A549 (cell line): Measurements from ENCODE around the gene TSC2. TPM values are rescaled to one million over a fixed set of nuclear protein-coding genes. Genes with fewer than 3 reads are reported as not detected.

Source experiments
- ATAC-seq, 2 experiments: fragments of 200-7000 bp in 1 of 2; fragments of >200 bp in 1 of 2; cut with Nextera tagmentation in 1 of 2; cut with Tn5 transposase in 1 of 2; 3 replicates each; pipeline versions ENCODE4 v1.8.0 to v1.9.1; 2018 to 2020; ENCODE audit warnings: mild to moderate bottlenecking in 1 of 2, moderate library complexity in 1 of 2
- CTCF ChIA-PET: fragments of 300-600 bp; sonication (Branson Sonifier 250); formaldehyde crosslinking; extraction: SDS; loops from one replicate; lab custom pipeline; 2021; ENCODE audit warnings: antibody characterized with exemption, inconsistent platforms; lab: Yijun Ruan, JAX
- POLR2A ChIA-PET: fragments of 350-600 bp; formaldehyde crosslinking; extraction: SDS; loops from one replicate; lab custom pipeline; 2021; ENCODE audit warnings: antibody characterized with exemption, inconsistent platforms; lab: Yijun Ruan, JAX
- DNase-seq, 2 experiments: peaks; one replicate each; pipeline versions ENCODE4 v3.0.0 to v3.0.0-alpha.2; 2011 to 2016; ENCODE audit warnings: low read depth in 1 of 2, low spot score in 1 of 2
- FAIRE-seq: peaks from 2 replicates; lab custom pipeline; 2011; peaks lifted over from hg19 to GRCh38; lab: Jason Lieb, UNC
- H3K27ac ChIP-seq, 2 experiments: fragments of >200 bp; sonication (Bioruptor Twin); formaldehyde crosslinking; 3 replicates each; pipeline ENCODE4 v1.5.1; 2016 to 2017
- H3K4me1 ChIP-seq: fragments of >200 bp; sonication (Bioruptor Twin); formaldehyde crosslinking; 3 replicates; pipeline ENCODE4 v1.6.1; 2016
- H3K4me2 ChIP-seq: fragments of >200 bp; sonication (Bioruptor Twin); formaldehyde crosslinking; 3 replicates; pipeline ENCODE4 v1.6.1; 2016
- H3K4me3 ChIP-seq: fragments of >200 bp; sonication (Bioruptor Twin); formaldehyde crosslinking; 3 replicates; pipeline ENCODE4 v1.5.1; 2016
- H3K9me3 ChIP-seq: fragments of >200 bp; sonication (Bioruptor Twin); formaldehyde crosslinking; 3 replicates; pipeline ENCODE4 v1.6.1; 2016
- CEBPB ChIP-seq, 2 experiments: fragments of >200 bp in 1 of 2; sonication (Bioruptor Twin) in 1 of 2; formaldehyde crosslinking in 1 of 2; IDR thresholded peaks; 2 replicates each; pipeline ENCODE4 v1.6.1; 2012 to 2016
- E2F6 ChIP-seq: IDR thresholded peaks from 2 replicates; pipeline ENCODE4 v1.6.1; 2012; ENCODE audit warnings: low read depth, borderline replicate concordance
- ELK1 ChIP-seq: fragments of 150-350 bp; IDR thresholded peaks from 2 replicates; pipeline ENCODE4 v1.6.1; 2014; ENCODE audit warnings: low read depth, mild to moderate bottlenecking, low read length
- EP300 ChIP-seq, 2 experiments: fragments of >200 bp; sonication (Bioruptor Twin); formaldehyde crosslinking; IDR thresholded peaks; 2 replicates in 1 of 2; 3 replicates in 1 of 2; pipeline ENCODE4 v1.6.1; 2016 to 2017
- FOSL2 ChIP-seq, 2 experiments: fragments of 450-650 bp in 1 of 2; fragments of >200 bp in 1 of 2; sonication (Bioruptor Twin) in 1 of 2; formaldehyde crosslinking; IDR thresholded peaks; 2 replicates each; pipeline versions ENCODE4 v1.5.0 to v1.6.1; 2016 to 2020; ENCODE audit warnings: mild to moderate bottlenecking in 1 of 2, moderate library complexity in 1 of 2
- FOXS1 ChIP-seq: fragments of 250-450 bp; sonication (Bioruptor Pico); IDR thresholded peaks from 2 replicates; pipeline ENCODE4 v1.5.0; 2020; ENCODE audit warnings: mild to moderate bottlenecking, moderate library complexity
- GATA3 ChIP-seq: IDR thresholded peaks from 2 replicates; pipeline ENCODE4 v1.6.1; 2012; ENCODE audit warnings: borderline replicate concordance
- HDAC2 ChIP-seq: fragments of 200-600 bp; sonication (generic); IDR thresholded peaks from 2 replicates; pipeline ENCODE4 v1.6.1; 2016
- HES2 ChIP-seq: fragments of >200 bp; sonication (Bioruptor Twin); formaldehyde crosslinking; IDR thresholded peaks from 2 replicates; pipeline ENCODE4 v1.6.1; 2016
- HEYL ChIP-seq: fragments of 250-450 bp; sonication (Bioruptor Pico); IDR thresholded peaks from 2 replicates; pipeline ENCODE4 v1.8.0; 2021; ENCODE audit warnings: mild to moderate bottlenecking, moderate library complexity
- HOXA7 ChIP-seq: fragments of 250-450 bp; sonication (Bioruptor Pico); IDR thresholded peaks from 2 replicates; pipeline ENCODE4 v1.5.0; 2020; ENCODE audit warnings: mild to moderate bottlenecking, moderate library complexity
- HOXB13 ChIP-seq: fragments of 250-450 bp; sonication (Bioruptor Pico); IDR thresholded peaks from 2 replicates; pipeline ENCODE4 v1.5.0; 2020; ENCODE audit warnings: low read depth, mild to moderate bottlenecking, moderate library complexity
- JUN ChIP-seq, 2 experiments: fragments of >200 bp; sonication (Bioruptor Twin); formaldehyde crosslinking; IDR thresholded peaks; 2 replicates in 1 of 2; 3 replicates in 1 of 2; pipeline ENCODE4 v1.6.1; 2016 to 2017
- JUNB ChIP-seq: fragments of >200 bp; sonication (Bioruptor Twin); formaldehyde crosslinking; IDR thresholded peaks from 2 replicates; pipeline ENCODE4 v1.6.1; 2016
- KDM1A ChIP-seq: fragments of 200-600 bp; sonication (generic); IDR thresholded peaks from 2 replicates; pipeline ENCODE4 v1.6.1; 2016; ENCODE audit warnings: low read depth, mild to moderate bottlenecking
- MAX ChIP-seq: IDR thresholded peaks from 2 replicates; pipeline ENCODE4 v1.6.1; 2012
- NFE2L2 ChIP-seq: fragments of 150-350 bp; conservative IDR thresholded peaks from 2 replicates; pipeline ENCODE4 v1.6.1; 2014; ENCODE audit warnings: low read length
- NR3C1 ChIP-seq: fragments of >200 bp; sonication (Bioruptor Twin); formaldehyde crosslinking; IDR thresholded peaks from 3 replicates; pipeline ENCODE4 v1.6.1; 2017
- PBX3 ChIP-seq: IDR thresholded peaks from 2 replicates; pipeline ENCODE4 v1.6.1; 2012
- RCOR1 ChIP-seq: fragments of 150-350 bp; IDR thresholded peaks from 2 replicates; pipeline ENCODE4 v1.6.1; 2014; ENCODE audit warnings: antibody characterized with exemption, low read length, low read depth
- RNF2 ChIP-seq: fragments of 200-600 bp; sonication (generic); IDR thresholded peaks from 2 replicates; pipeline ENCODE4 v1.6.1; 2016; ENCODE audit warnings: low read depth, mild to moderate bottlenecking, antibody characterized with exemption, moderate library complexity, borderline replicate concordance
- SMC3 ChIP-seq: fragments of >200 bp; sonication (Bioruptor Twin); formaldehyde crosslinking; IDR thresholded peaks from 3 replicates; pipeline ENCODE4 v1.6.1; 2018; ENCODE audit warnings: inconsistent platforms
- TFCP2L1 ChIP-seq: fragments of 250-450 bp; sonication (Bioruptor Pico); IDR thresholded peaks from 2 replicates; pipeline ENCODE4 v1.5.0; 2021; ENCODE audit warnings: mild to moderate bottlenecking
- TP53 ChIP-seq: fragments of 250-450 bp; sonication (Bioruptor Pico); IDR thresholded peaks from 2 replicates; pipeline ENCODE4 v1.5.0; 2021; ENCODE audit warnings: mild to moderate bottlenecking, moderate library complexity
- USF2 ChIP-seq: fragments of 450-650 bp; IDR thresholded peaks from 2 replicates; pipeline ENCODE4 v1.6.1; 2014; ENCODE audit warnings: antibody characterized with exemption
- ZSCAN20 ChIP-seq: fragments of 250-450 bp; sonication (Bioruptor Pico); IDR thresholded peaks from 2 replicates; pipeline ENCODE4 v1.8.0; 2022; ENCODE audit warnings: mild to moderate bottlenecking, moderate library complexity
- WGBS: methylation state at CpG from one replicate; pipeline ENCODE4 v1.1.6; 2017; ENCODE audit errors: missing lambda C conversion rate; 5-methylcytosine and 5-hydroxymethylcytosine counted together
- polyA plus RNA-seq, 4 experiments: library from polyadenylated mRNA; depleted of rRNA in 3 of 4; stranded (reverse); fragments of >200 nt; fragmentation: RNase III in 1 of 4; extraction: RNeasy Plus Mini Kit Qiagen cat#74134 plus additional on column Dnase treatment in 1 of 4; gene quantifications; 2 replicates in 3 of 4; 3 replicates in 1 of 4; pipeline ENCODE4 v1.2.3, GENCODE V29; 2011 to 2017

The TSC2 gene
- polyA plus RNA-seq, 2 of the 4 experiments (the other 2 are of a cell fraction) = 32.6 to 47.3 TPM

- POLR2A ChIA-PET = no interaction called here
- CTCF ChIA-PET = interaction anchor here (0.8 to 3.7 kb wide), 7 partner anchors 12 to 79 kb away, joined by 3 to 14 read pairs (median 6); no protein-coding TSS in a partner anchor
- Histone ChIP-seq H3K27ac (no peak overlapping the region), H3K4me2 (no peak overlapping the region), H3K4me3 (no peak overlapping the region), H3K4me1 (no peaks in the 10 kb centered on the region), H3K9me3 (no peaks in the 10 kb centered on the region)
- 98% methylated on average over 18 of the region's 18 CpGs for WGBS
- TF ChIP-seq SMC3 = no peak
- no peak for TF ChIP-seq EP300 (IDR thresholded peaks at IDR 0.05)
- TF ChIP-seq PBX3 = no peak
- TF ChIP-seq HDAC2 = no peak
- TF ChIP-seq ZSCAN20 (CRISPR knock-in tag) = no peak
- TF ChIP-seq ELK1 = no peak
- no peak for TF ChIP-seq TP53 (CRISPR knock-in tag)
- no peak for TF ChIP-seq FOXS1 (CRISPR knock-in tag)
- TF ChIP-seq TFCP2L1 = no peak
- no peak for DNase-seq
- no peak for FAIRE-seq
- no peak for ATAC-seq
Observed at GRCh38 chr16:2061023-2061422, 13.2 kb downstream of the TSC2 start.

GRCh38 chr16:2061526-2061925 lies 13.7 kb downstream of the TSC2 start:
- FAIRE-seq = no peak
- no peaks in the 10 kb centered on the region for H3K9me3 ChIP-seq
- POLR2A ChIA-PET = no interaction called here
- no peak overlapping the region for H3K4me2 ChIP-seq
- no peak overlapping the region for H3K27ac ChIP-seq
- CTCF ChIA-PET = interaction anchor here (0.8 to 3.7 kb wide), 10 partner anchors 10 to 79 kb away, joined by 3 to 14 read pairs (median 5); partner anchors contain the start of gene NHERF2
- 98% methylated on average over 11 of the region's 13 CpGs for WGBS
- H3K4me1 ChIP-seq = no peaks in the 10 kb centered on the region
- no peak for TF ChIP-seq FOXS1 (CRISPR knock-in tag)
- no peak for TF ChIP-seq FOSL2 (IDR thresholded peaks at IDR 0.05)
- TF ChIP-seq FOSL2 (CRISPR knock-in tag; IDR thresholded peaks at IDR 0.05) = no peak
- no peak for TF ChIP-seq MAX
- no peak for TF ChIP-seq JUNB
- no peak for TF ChIP-seq HEYL (CRISPR knock-in tag)
- no peak for TF ChIP-seq PBX3
- no peak for TF ChIP-seq JUN (IDR thresholded peaks at IDR 0.05)
- no peak for TF ChIP-seq KDM1A
- TF ChIP-seq RNF2 = no peak
- no peak for TF ChIP-seq HOXA7 (CRISPR knock-in tag)
- H3K4me3 ChIP-seq = no peak overlapping the region
- no peak for ATAC-seq
- no peak for DNase-seq

- ATAC-seq (no peak; a peak in 1 of 6 replicates), FAIRE-seq (no peak), DNase-seq (no peak)
- no peak overlapping the region for H3K27ac ChIP-seq
- no peaks in the 10 kb centered on the region for H3K4me1 ChIP-seq
- CTCF ChIA-PET = interaction anchor here (0.9 to 3.7 kb wide), 6 partner anchors 7 to 78 kb away, joined by 4 to 14 read pairs (median 7); partner anchors contain the start of gene NHERF2
- 94% methylated on average over 16 of the region's 28 CpGs for whole genome bisulfite sequencing
- H3K4me3 ChIP-seq = no peak overlapping the region
- POLR2A ChIA-PET = no interaction called here
- TF ChIP-seq HOXA7 (CRISPR knock-in tag) (no peak), HOXB13 (no peak), JUN (IDR thresholded peaks at IDR 0.05) (no peak), NR3C1 (no peak), NFE2L2 (no peak), RCOR1 (no peak), E2F6 (no peak), CEBPB (IDR thresholded peaks at IDR 0.05) (no peak), USF2 (no peak), GATA3 (no peak), FOSL2 (IDR thresholded peaks at IDR 0.05) (no peak), FOSL2 (CRISPR knock-in tag; IDR thresholded peaks at IDR 0.05) (no peak), TFCP2L1 (no peak), HES2 (no peak), PBX3 (no peak), FOXS1 (CRISPR knock-in tag) (no peak)
- H3K9me3 ChIP-seq = no peaks in the 10 kb centered on the region
- no peak overlapping the region for H3K4me2 ChIP-seq
Observed at GRCh38 chr16:2062801-2063200, 15.0 kb downstream of the TSC2 start.
